ENCODE data around the gene CEP57L1.

The CEP57L1 gene

DNA sequence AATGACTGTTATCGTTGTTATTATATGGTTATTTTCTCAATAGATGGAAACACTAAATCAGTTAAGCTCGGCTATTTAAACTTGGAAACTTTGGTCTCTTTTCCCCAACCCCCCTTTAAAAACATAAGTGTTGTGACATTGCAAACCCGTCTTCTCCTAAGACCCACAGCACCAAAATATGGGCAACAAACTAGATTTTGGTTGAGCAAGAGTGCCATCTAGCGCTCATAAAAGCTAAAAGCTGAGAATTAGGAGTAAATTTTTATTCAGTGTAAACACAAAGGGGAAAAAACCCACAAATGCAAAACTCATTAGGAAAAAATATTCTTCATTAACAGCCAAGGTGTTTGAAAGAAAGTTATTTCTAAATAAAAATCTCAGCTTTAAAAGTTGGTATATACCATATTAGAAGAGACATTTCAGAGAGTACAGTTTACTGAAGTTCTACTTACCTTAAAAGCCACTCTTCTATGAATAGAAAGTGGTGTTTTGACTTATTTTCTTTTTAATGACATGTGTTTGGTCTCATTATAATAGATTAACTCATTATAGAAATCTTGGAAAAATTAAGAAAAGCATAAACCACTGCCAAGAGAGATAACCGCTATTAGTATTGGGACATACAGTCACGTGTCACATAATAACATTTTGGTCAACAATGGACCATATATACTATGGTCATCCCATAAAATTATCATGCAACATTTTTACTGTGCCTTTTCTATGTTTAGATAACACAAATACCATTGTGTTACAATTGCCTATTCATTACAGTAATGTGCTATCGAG is 21.8 kb upstream of the CEP57L1 start:
- in situ Hi-C loops (cut with HindIII; ENCODE audit: low sequenced_read_pairs) = no loop called here

DNA sequence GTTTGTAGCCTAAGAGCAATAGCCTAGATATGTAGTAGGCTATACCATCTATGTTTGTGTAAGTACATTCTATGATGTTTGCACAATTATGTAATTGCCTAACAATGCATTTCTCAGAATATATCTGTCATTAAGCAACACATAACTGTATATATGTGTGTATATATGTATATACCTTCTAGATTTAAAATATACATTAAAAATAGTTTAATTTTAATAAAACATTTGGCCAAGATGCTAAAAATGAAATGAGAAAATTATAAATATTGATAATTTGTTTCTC is 21.2 kb upstream of the CEP57L1 start:
- in situ Hi-C loops (cut with HindIII; ENCODE audit: low sequenced_read_pairs) = no loop called here

DNA sequence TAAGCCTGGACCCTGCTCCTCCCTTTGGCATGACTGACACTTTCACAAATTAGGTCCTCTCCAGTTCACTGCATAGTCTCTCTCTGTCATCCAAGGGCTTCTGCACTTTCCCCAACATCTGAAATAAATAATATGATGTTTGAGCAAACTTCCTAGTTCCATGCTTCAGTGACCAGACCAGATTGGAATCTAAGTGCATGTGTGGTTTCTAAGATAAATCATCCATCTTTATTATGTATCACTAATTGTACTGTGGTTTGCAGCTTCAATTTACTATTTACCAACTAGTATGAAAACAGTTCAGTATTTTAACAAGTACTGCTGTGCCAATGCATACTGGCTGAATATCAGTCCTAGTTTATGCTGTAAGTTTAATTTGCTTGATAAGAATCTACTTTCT is 19.4 kb upstream of the CEP57L1 start:
- in situ Hi-C loops (cut with HindIII; ENCODE audit: low sequenced_read_pairs) = loop anchor here (25.0 kb wide), 1 partner anchor 539 kb away; no protein-coding TSS in a partner anchor

DNA sequence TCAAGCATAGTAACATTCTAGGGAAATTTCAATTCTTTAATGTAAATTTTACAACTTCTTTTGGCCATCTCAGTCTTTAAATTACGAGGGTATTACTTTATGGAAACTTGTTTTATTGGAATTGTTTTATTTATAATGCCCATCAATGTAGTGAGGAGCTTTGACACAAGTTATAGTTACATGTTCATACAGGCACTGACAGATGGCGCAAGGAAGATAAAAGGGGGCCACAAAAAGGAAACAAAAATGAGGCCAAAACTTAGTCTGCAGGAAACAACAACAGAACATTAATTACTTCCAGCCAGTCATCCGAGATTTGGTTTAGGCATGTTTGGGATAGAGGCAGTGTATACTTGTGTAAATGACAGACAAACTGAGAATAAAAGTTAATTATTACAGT is 18.9 kb upstream of the CEP57L1 start:
- in situ Hi-C loops (cut with HindIII; ENCODE audit: low sequenced_read_pairs) = loop anchor here (25.0 kb wide), 1 partner anchor 539 kb away; no protein-coding TSS in a partner anchor

DNA sequence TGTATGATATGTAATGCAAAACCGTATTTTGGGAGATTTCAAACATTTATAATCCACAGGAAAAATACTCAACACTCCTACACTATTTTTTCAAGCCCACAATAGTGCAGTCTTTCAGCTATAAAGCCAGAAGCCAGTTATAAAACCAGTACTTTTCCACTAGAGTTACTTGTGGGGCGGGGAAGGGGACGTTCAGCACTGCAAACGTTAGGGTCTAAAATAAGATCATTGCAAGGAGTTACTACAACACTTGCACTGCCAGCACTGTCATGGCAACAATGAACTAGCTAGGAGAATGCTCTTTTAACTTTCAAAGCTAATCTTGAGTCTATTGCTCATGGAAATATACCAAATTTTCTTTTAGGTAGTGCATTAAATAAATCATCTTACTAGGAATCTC is 15.3 kb upstream of the CEP57L1 start:
- in situ Hi-C loops (cut with HindIII; ENCODE audit: low sequenced_read_pairs) = loop anchor here (25.0 kb wide), 1 partner anchor 543 kb away; no protein-coding TSS in a partner anchor

DNA sequence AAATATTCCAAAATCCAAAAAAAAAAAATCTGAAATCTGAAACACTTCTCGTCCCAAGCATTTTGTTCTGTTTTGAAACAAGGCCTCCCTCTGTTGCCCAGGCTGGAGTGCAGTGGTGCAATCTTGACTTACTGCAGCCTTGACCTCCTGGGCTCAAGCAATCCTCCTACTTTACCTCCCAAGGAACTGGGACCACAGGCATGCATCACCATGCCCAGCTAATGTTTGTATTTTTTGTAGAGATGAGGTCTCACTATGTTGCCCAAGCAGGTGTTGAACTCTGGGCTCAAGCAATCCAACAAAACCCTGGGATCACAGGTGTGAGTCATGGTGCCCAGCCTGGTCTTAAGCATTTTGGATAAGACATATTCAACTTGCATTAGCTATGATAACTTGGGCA is 14.3 kb upstream of the CEP57L1 start:
- in situ Hi-C loops (cut with HindIII; ENCODE audit: low sequenced_read_pairs) = loop anchor here (25.0 kb wide), 1 partner anchor 544 kb away; no protein-coding TSS in a partner anchor

DNA sequence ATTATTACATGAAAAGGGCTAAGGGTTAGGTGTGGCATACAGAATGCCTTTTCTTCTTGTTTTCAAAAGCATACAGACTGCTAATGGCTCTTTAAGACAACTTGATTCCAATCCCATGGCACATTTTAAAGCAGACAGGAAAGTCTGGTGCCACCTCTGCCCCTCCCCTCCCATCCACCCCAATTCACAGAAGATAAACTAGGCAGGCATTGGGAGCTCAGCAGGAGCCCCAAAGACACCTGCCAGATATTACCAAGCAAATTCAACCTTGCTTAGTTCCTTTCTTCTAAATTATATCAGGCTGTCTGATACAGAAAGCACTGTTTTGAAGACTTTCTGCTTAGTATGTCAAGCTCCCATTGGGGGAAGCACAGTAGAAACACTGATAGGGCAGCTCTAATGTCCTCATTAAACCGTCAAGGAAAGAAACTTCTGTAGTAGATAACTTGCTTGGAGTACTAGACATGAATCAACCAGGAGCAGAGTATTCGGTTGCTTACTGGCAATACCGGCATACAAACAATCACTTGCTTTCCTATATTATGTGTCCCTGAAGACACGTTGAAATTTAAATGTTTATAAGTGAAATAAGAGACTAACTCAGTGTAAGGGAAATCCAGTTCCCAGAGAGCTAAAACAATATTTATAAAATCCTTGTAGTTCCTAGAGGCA is 13.7 kb upstream of the CEP57L1 start:
- in situ Hi-C loops (cut with HindIII; ENCODE audit: low sequenced_read_pairs) = loop anchor here (25.0 kb wide), 1 partner anchor 544 kb away; no protein-coding TSS in a partner anchor

DNA sequence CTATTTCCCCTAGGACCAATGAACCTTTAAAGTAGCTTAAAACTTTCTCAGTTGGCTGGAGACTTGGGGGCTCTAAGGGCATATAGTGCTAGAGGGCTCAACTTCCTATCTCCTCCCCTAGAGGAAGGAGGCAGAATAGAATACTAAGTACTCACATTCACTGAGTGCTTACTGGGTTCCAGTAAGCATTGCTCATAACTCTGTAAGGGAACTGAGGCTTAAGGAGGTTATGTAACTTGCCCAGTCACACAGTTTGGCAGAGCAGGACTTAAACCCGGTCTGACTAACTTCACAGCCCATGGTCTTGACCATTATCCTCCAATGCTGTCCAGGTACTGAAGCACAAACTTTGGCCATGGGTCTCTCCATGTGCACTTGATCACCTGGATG is 13.1 kb upstream of the CEP57L1 start:
- in situ Hi-C loops (cut with HindIII; ENCODE audit: low sequenced_read_pairs) = loop anchor here (25.0 kb wide), 1 partner anchor 545 kb away; no protein-coding TSS in a partner anchor

DNA sequence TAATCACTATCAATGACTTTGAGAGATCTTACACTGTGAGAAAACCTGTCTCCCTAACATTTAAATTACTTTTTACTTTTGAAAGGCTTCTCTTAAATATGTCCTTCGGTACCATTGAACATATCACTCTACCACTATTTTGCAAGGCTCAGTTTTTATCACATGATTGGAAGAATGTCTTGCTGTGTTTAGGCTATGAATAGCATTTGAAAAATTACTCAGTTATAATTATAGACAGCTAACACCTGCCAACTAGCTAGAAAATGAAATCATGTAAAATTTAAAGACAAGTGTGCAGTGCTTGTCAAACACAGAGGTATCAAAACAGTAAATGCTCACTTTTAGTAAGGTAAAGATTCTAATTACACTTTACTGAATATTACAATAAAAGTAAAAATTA is 11.7 kb upstream of the CEP57L1 start:
- in situ Hi-C loops (cut with HindIII; ENCODE audit: low sequenced_read_pairs) = loop anchor here (25.0 kb wide), 1 partner anchor 546 kb away; no protein-coding TSS in a partner anchor

DNA sequence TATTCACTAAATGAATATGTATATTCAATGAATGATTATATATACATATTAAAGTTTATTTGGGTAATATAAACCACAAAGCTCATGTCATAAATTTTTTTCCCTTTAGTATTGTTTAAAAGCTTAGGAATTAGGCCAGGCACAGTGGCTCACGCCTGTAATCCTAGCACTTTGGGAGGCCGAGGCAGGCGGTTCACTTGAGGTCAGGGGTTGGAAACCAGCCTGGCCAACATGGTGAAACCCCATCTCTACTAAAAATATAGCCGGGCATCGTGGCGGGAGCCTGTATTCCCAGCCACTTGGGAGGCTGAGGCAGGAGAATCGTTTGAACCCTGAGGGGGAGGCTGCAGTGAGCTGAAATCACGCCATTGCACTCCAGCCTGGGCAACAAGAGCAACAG is 11.2 kb upstream of the CEP57L1 start:
- in situ Hi-C loops (cut with HindIII; ENCODE audit: low sequenced_read_pairs) = loop anchor here (25.0 kb wide), 1 partner anchor 547 kb away; no protein-coding TSS in a partner anchor

DNA sequence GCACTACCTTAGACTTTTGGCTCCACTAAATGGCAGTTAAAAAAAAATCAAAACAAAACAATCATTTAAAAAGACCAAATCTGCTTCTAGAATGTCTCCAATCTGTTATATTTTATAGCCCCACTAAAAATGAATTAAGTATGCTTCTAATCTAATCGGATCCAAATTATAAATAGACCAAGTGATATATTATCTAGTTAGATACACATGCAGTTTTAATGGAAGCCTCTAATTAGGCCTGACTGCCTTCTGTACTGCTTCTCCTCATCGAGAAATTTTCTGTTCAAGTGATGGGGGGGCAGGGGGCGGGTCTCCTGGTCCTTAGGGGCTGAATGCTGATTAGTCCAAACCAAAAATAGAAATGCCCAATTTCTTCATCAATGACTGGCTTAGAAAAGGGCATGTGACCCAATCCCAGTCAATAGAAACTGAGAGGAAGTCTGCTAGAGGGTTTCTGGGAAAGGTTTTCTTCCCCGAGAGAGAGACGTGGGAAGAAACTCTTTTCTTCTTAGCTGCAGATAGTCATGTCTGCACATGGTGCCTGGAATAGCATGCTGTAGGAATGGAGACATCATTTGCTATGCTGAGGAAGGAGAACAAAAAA is 7.5 kb upstream of the CEP57L1 start:
- in situ Hi-C loops (cut with HindIII; ENCODE audit: low sequenced_read_pairs) = loop anchor here (25.0 kb wide), 1 partner anchor 550 kb away; no protein-coding TSS in a partner anchor

DNA sequence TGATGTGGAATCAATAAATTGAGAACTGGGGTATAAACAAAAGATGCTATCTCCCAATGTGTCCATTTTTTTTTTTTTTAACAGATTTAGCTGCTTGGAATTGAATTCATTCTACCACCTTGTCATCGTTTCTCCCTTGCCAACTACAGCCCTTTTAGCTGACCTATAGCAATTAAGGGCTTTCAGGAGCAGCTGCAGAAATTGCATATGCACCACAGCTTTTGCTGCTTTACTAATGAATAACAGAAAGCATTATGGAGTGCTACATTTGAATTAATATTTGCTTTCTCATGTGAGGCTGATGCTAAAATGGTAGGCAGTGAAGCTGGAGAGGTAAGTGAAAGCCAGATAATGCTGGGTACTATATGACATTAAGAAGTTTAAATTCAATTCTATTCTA is 6.3 kb upstream of the CEP57L1 start:
- in situ Hi-C loops (cut with HindIII; ENCODE audit: low sequenced_read_pairs) = loop anchor here (25.0 kb wide), 1 partner anchor 552 kb away; no protein-coding TSS in a partner anchor

DNA sequence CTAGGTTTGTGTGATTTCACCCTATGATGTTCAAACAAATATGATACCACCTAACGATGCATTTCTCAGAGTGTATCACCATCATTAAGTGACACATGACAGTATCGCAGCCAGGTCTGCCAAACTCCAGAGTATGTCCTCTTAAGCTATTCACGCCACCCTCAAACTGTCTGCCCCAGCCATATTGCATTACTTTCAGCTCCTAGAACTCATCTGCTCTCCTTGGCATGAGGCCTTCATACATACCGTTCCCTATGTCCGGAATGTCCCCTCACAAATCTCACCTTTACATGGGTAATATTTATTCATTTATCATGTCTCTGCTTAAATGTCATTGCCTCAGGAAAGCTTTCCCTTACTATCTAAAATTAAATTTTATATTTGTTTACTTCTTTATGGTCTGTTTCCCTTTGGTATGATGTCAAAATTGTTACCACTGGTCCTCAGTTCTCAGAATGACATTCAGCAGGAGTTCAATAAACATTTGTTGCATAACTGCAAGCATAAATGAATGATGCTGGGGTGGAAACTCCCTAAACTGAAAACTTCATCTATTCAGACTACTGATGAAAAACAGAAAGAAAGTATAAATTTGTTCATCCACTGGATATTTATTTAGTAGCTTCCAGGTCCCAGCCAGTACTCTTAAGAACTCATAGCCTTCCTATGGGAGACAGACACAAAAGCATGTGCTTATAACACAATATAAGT is 3.8 kb upstream of the CEP57L1 start:
- in situ Hi-C loops (cut with HindIII; ENCODE audit: low sequenced_read_pairs) = loop anchor here (25.0 kb wide), 1 partner anchor 554 kb away; no protein-coding TSS in a partner anchor

DNA sequence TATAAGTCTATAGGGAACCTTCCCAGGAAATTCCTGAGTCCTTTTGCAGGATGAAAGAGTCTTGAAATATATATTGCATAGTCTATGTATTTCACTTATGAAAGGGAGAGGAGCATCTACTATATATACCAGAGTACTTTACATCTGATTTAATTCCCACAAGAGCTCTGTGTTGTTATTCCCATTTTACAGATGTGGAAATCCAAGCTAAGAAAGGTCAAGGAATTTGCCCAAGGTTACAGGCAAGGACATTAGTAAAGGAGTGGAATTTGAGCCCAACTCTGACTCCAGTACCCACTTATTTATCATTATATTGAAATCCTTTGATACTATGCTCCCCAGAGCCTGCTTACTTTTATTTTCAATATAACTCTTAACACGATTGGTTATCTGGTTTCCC is 3.2 kb upstream of the CEP57L1 start:
- in situ Hi-C loops (cut with HindIII; ENCODE audit: low sequenced_read_pairs) = loop anchor here (25.0 kb wide), 1 partner anchor 555 kb away; no protein-coding TSS in a partner anchor

DNA sequence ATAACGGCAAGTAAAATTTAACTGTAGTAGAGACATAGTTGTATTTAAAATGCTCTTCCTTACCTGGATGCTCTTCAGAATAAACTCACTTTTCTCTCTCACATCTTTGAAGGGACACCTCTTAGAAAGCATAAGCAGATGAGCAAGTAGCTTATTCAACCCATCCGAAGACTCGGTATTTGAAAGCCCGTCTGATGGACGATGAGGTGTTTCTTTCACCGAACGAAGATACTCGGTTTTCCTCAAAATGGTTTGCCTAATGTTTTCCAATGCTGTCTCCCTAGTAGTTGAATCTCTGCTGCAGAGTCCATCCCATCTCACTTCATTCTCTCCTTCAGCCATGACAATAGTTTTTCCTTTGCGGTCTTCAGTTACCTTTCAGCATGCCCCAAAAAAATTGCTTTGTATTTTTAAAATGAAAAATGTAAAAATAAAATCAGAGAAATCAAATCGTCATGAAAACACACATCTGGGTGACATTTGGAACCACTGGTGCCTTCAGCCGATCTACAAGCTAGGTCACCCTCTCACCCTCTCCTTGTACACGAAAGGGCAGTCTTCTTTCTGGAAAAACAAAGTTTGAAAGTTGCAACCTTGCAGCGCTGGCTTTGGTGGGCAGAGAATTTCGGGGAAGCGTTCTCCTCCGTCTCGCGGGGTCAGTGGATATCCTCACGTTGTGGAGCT is 1.4 kb upstream of the CEP57L1 start:
- in situ Hi-C loops (cut with HindIII; ENCODE audit: low sequenced_read_pairs) = loop anchor here (25.0 kb wide), 1 partner anchor 557 kb away; no protein-coding TSS in a partner anchor

DNA sequence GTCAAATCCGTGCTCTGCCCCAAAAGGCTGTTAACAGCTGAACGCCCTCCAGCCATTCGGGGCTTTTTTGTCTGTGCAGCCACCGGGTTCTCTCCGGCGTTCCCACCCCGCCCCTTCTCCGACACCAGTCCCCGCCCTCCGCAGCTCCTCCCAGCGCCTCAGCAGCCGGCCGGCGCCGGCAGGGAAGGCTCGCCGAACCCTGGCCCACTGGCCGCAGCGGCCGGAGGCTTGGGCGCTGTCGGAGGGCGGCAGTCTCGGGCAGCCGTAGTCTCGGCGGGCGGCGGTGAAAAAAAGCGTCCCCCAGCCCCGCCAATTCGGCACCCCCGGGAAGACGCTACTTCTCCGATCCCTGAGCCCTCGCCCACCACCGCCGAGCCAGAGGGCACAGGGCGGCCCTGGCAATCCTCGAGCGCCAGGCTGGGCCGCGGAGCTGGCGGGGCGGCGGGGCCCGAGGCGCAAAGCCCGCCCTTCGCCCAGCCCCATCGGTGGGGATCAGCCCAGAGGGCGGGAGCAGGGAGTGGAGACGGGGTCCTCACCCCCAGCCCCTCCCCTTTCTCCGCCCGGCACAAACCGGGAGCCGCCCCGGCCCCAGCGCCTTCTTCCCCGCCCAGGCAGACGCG is 781 bp upstream of the CEP57L1 start, which contains the start of gene SESN1:
Gene SESN1 (minus strand): TSS at position 431 of the 620 bp plus-strand sequence. CDS start 773 bp downstream, outside the sequence.
- in situ Hi-C loops (cut with HindIII; ENCODE audit: low sequenced_read_pairs) = loop anchor here (25.0 kb wide), 1 partner anchor 557 kb away; no protein-coding TSS in a partner anchor

DNA sequence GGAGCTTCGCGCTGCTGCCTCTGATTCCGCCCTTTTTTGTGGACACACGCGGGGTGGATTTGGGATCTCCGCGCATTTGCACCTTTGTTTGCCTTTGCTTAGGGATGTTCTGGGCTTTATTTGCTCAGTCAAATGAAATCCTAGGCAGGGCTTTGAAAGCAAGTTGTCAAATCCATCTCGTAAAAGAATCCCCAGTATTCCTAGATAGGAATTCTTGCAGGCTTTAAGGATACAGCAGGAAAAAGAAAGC is 453 bp downstream of the CEP57L1 start:
- in situ Hi-C loops (cut with HindIII; ENCODE audit: low sequenced_read_pairs) = loop anchor here (25.0 kb wide), 1 partner anchor 558 kb away; no protein-coding TSS in a partner anchor

DNA sequence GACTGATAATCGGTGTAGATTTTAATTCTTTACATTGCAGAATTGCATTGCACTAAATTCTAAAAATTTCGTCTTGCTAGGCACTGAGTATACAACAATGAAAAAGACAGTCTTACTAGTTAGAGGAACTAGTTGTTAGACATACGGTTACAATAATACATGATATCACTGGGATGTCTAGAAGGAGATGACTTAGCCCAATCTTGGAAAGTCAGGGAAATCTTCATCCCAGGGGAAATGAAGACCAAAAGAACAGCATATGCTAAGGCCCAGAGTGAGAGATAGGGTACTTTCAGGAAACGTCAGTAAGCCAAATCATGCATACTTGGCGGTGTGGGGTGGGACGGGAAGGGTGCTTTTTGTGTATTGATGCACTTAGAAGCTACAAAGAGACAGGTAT is 901 bp downstream of the CEP57L1 start:
- in situ Hi-C loops (cut with HindIII; ENCODE audit: low sequenced_read_pairs) = loop anchor here (25.0 kb wide), 1 partner anchor 559 kb away; no protein-coding TSS in a partner anchor

DNA sequence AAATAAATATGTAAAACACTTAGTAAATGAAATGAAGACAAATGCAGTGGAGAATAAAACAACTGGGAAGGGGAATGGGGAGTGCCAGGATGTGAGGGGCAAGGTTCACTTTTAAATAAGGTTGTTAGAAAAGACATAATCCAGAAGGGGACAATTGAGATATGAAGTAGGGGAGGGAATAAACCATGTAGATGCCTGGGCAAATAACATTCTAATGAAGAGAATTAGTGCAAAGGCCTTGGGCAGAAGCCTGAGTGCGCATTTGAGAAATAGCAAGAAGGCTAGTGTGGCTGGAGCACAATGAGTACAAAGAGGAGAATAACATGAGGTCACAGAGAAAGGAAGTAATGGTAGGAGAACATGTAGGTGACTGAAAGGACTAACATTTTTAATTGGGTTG is 2.4 kb downstream of the CEP57L1 start:
- in situ Hi-C loops (cut with HindIII; ENCODE audit: low sequenced_read_pairs) = loop anchor here (25.0 kb wide), 1 partner anchor 560 kb away; no protein-coding TSS in a partner anchor

DNA sequence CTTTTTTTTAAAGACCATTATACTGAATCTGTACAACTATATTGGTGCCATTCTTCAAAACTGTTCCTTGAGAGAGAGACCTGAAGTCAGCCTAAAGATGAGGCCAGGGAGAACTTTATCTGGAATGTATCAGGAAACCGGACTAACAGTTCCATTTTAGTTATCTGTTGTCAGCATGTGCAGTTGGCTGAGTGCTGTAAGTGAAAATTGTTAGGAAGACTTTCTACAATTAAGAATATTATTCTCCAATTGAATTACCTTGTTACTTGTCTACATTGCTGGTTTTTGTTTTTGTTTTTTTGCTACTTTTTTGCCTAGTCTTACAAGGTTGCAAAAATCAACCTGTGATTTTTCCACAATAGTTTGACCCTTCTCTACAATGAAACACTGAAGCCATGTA is 7.5 kb downstream of the CEP57L1 start:
- in situ Hi-C loops (cut with HindIII; ENCODE audit: low sequenced_read_pairs) = no loop called here
